ENCODE data around the gene HBE1.
"Not testable (repeated sequence)": the region's sequence is repeated elsewhere in the genome, so short reads cannot be mapped to it uniquely, and the experiment has no call there.

HBE1 gene

DNA sequence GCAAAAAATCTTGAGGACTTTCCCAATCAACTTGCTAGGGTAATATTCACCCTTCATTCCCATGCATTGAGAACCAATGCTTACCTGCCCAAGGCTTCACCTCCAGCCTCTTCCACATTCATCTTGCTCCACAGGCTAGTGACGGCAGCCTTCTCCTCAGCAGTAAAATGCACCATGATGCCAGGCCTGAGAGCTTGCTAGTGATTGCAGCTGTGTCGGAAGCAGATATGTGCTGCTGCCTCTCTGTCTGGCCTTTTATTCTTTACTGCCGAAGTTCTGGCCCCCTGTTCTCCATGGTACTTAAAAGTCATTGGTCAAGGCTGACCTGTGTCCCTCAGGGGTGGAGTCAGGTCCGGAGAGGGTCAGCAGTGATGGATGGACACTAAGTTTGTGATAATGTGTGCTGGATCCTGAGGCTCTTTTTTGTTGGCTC, at the start of gene HBE1:
TSS of gene HBE1 (minus strand) at position 231 of the 433 bp plus-strand sequence. CDS start at position 176, 55 bp downstream.
- no peak for DNase-seq

DNA sequence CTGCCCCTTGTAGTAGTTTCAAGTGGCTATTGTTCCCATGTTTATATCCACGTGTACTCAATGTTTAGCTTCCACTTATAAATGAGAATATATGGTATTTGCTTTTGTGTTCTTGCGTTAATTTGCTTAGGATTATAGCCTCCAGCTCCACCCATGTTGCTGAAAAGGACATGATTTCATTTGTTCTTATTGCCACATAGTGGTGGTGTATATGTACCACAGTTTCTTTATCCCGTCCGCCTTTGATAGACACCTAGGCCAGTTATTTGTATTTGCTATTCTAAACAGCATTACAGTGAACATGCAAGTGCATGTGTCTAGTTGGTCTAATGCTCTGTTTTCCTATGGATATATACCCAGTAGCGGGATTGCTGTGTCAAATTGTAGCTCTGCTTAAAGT, 47.5 kb upstream of the HBE1 start:
- no peak for DNase-seq

DNA sequence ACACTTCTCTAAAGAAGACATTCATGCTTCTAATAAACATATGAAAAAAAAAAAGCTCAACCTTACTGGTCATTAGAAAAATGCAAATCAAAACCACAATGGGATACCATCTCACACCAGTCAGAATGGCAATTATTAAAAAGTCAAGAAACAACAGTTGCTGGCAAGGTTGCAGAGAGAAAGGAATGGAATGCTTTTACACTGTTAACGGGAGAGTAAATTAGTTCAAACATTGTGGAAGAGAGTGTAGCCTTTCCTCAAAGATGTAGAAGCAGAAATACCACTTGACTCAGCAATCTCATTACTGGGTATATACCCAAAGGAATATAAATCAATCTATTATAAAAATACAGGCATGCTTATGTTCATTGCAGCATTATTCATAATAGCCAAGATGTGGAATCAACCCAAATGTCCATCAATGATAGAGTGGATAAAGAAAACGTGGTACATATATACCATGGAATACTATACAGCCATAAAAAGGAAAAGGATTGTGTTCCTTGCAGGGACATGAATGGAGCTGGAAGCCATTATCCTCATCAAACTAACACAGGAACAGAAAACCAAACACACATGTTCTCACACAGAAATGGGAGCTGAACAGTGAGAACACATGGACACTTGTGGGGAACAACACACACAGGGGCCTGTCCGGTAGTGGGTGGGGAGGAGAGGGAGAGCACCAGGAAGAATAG, 43.7 kb upstream of the HBE1 start:
- not testable (repeated sequence) for DNase-seq

DNA sequence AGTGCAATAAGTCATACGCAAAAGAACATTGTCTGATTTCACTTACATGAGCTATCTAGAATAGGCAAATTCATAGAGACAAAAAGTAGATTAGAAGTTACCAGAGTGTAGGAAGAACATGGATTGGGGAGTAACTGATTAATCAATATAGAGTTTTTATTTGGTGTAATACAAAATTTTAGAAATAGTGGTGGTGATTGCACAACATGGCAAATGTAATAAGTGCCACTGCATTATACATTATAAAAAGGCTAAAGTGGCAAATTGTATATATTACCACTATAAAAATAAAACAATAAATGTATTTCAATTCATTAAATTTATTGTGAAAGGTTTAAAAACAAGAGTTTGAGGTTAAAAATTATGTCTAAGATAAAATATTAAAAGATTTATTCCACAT, 40.7 kb upstream of the HBE1 start:
- no peak for DNase-seq

DNA sequence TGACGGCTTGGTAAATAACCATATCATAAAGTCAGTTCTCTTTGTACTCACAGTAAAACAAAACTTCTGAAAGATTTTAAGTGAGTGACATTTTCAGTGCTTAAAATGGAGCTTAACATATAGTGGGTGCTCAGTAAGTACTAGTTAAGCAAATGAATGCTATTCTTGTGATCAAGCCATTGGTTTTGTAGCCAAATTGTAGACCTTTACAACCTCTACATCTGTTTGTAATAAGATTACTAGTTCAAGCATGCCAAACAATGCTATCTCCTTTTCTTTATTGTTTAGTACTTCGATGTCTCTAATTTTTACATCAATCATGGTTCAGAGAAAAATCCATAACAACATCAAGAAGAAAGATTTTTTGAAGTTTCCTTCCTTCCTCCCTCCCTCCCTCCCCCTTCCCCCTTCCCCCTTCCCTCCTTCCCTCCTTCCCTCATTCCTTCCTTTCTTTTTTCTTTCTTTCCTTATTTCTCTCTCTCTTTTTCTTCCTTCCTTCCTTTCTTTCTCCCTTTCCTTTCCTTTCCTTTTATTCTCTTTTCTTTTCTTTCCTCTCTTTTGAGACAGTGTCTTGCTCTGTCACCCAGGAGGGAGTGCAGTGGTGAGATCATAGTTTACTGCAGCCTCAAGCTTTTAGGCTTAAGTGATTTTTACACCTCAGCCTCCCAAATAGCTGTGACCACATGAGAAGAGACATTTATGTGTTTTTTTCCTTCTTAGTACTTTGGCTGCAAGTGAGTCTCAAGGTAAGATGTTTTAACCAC, 37.7 kb upstream of the HBE1 start:
- DNase-seq = no peak

DNA sequence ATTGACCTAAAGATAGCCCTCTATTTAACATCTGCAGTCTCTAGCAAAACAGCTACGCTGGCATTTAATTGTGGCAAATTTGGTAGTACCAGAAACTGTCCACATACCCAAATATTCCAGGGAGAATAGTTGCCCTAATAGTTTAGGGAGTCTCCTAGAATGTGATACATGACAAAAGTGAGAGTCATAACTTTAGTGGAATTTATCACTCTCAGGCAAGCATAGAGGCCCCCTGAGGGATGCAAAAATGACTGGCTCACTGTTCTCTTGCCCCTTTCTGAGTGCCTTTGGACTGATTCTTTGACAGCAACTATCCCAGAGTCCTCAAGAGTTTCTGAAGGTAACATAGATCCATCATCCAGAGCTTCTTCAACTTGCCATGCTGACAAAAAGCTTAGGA, 34.3 kb upstream of the HBE1 start:
- DNase-seq = no peak

DNA sequence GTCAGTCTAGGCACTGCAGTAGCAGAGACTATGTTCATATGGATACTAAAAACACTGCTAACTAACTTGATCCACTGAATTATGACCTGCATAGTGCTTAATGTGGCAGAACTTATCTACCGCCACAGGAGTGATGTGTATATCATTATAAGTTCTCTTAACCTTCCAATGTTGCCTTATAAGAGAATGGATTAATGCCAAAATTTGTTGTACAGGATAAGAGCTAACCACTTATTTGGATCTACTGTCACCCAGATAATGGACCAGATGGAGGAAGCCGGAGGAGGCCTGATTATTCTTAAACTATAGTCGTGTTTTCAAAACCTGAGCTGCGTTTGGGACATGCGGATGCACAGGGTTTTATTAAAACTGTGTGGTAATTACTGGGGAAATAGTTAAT, 33.9 kb upstream of the HBE1 start:
- no peak for DNase-seq

DNA sequence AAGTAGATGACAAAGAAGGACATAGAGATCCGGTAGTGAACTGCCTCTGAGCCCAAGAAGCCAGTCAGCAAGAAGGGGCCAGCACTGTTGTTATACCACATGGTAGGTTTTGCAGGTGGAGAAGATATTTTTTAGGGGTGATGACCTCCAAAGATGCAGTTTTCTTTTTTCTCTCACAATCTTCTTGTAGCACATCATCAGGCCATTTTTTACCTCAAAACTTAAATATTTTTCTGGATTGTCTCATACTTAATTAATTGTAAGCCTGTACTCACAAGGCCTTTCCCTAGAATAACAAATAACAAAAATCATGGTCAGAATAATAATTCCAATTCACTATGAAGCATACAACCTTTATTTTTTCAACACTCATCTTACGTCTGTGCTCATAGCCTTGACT, 32.1 kb upstream of the HBE1 start, which contains the start of gene OR51B4:
TSS of gene OR51B4 (minus strand) at position 101 of the 400 bp plus-strand sequence. CDS start at position 101, 0 bp downstream.
- no peak for DNase-seq

DNA sequence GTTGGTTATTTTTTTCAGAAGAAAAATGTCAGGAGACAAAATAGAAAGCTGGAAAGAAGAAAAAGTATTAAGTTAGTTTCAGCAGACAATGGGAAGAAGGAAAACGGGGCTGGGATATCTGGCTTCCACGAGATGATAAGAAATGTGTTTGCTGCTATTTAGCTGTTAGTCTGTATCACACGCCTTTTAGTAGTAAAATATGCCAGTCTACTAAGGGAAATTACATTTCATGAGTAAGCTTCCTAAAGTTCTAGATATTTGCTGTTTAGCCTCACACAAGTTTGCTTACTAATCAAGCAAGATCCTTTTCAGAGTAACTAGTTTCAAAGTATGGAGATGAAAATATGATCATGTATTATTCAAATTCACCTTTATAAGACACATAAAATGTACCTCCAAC, 30.5 kb upstream of the HBE1 start:
- DNase-seq = no peak

DNA sequence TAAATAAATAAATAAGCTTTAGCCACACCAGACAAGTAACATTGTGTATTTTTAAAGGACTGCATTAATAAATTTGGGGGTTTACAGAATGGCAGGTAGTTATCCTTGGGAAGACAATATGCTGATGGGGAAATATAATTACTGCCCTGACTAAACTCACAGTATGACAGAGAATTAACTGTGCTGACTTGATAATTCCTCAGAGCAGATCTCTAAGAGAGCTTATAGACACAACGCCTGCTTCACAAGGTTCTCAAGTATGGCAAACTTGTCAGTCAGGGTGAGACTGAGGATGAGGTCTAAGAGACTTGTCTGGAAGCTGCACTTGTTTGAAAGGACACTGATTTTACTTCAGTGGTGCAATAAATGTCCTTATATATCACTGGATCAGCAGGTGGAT, 28.7 kb upstream of the HBE1 start:
- DNase-seq = no peak

DNA sequence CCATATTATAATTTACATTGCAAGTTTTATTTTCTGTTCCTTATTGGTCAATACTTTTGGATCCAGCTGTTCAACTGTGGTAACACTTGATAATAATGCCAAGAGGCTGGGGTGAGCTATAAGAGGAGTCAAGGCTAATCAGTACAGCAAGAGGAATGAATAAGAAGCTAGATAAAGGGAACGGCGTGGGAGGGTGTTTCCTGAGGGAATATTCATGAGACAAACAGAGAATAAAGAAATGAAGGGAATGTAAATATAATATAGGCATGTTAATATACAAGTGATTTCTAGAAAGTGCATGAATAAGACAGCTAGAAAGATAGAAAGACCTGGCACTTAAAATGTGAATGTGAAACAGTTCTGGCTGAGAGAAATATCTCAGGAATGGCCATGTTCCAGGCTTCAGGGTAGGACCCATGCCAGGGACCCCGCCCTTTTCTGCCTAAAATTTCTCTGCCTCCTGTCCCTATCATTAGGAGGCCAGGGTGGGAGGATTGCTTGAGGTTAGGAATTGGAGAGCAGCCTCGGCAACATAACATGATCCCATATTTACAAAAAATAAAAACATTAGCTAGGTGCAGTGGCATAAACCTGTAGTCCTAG, 28.1 kb upstream of the HBE1 start:
- DNase-seq = no peak

DNA sequence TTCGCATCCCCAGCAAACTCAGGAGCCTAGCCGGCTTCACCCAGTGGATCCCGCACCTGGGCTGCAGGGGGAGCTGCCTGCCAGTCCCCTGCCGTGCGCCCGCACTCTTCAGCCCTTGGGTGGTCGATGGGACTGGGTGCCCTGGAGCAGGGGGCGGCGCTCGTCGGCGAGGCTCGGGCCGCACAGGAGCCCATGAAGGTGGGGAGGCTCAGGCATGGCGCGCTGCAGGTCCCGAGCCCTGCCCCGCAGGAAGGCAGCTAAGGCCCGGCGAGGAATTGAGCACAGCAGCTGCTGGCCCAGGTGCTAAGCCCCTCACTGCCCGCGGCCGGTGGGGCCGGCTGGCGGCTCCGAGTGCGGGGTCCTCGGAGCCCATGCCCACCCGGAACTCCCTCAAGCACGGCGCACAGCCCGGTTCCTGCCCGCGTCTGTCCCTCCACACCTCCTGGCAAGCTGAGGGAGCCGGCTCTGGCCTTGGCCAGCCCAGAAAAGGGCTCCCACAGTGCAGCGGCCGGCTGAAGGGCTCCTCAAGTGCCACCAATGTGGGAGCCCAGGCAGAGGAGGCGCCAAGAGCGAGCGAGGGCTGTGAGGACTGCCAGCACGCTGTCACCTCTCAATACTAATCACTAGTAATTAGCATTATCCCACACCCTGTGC, 24.7 kb upstream of the HBE1 start:
- DNase-seq = not testable (repeated sequence)

DNA sequence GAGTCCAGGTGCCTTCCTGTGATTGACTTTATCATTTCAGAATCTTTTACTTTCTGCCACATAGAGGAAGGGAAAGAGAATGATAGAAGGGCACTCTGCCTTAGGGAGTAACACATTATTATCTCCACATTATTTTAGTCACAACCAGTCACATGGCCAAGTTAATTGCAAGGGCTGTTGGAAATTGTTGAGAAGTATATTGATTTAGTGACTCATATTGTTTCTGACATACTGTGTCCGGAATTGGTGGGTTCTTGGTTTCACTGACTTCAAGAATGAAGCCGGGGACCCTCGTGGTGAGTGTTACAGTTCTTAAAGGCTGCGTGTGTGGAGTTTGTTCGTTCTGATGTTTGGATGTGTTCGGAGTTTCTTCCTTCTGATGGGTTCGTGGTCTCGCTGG, 23.3 kb upstream of the HBE1 start:
- DNase-seq = no peak

DNA sequence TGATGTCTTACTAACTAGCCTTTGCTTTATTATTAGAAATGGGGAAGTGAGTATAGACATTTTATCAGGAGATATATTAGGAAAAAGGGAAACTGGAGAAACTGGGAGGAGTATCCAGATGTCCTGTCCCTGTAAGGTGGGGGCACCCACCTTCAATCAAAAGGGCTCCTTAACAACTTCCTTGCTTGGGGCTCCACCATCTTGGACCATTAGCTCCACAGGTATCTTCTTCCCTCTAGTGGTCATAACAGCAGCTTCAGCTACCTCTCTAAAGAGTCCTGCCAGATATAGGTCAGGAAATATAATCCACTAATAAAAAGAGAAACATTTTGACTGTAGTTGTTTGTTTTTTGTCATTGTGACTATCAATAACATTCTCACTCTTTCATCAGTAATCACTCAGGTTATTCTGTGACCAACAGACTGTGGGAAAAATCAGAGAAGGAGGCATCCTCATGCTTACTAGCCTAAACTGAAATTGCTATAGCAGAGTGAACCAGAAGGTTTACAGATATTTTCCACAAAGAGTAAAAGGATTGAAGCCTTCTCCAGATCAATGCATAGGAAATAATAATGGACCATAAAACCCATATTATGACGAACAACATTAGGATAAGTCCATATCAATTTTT, 21.6 kb upstream of the HBE1 start:
- no peak for DNase-seq

DNA sequence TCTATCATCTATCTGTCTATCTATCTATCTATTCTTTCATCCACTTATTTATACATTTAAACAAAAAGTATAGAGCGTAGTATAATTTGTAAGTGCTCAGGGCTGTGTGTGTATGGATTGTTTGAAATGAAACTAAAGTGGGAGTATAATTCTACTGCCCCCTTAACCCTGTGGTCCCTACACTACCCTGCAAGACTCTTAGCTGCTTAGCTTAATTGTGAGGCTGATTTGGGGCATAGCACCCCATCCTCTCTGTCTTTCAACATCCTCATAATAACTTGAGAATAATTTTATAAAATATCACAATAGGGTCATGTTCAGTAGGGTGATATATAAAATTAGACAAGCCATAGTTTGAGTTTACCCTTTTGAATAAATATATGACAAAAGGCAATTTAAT, 20.4 kb upstream of the HBE1 start:
- DNase-seq = no peak

DNA sequence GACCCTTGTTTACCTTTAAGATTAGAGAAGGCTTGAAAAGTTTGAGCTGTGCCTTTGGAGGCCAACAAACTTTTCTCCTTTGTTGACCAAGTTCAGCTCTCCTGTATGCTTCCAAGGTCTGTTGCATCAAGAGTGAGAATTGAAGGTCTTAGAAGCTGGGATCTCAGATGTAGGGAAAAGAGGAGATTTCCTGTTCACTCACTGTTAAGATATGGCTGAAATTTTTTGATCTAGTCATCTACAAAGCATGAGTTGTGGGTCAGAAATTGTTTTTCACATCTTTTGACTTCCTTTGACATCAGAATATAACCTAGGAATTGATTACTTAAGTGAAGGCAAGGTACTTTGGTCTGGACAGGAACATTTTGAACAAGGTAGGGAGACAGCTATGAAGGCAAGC, 20.0 kb upstream of the HBE1 start:
- DNase-seq = no peak

DNA sequence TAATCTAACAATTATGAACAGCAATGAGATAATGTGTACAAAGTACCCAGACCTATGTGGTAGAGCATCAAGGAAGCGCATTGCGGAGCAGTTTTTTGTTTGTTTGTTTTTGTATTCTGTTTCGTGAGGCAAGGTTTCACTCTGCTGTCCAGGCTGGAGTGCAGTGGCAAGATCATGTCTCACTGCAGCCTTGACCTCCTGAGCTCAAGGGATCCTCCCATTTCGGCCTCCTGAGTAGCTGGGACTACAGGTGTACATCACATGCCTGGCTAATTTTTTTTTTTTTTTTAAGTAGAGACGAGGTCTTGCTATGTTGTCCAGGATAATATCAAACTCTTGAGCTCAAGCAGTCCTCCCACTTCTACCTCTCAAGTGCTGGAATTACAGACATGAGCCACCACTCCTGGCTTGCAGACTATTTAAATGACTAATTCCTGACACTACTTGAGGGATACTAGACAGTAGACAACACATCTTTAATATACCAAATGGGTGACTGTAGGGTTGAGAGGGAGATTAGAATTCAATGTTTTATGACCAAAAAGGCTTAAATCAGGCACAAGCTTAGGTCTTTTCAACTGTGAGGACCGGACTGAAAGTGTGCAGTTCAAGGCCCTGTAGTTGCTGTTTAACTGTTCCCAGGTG, 19.3 kb upstream of the HBE1 start:
- no peak for DNase-seq

DNA sequence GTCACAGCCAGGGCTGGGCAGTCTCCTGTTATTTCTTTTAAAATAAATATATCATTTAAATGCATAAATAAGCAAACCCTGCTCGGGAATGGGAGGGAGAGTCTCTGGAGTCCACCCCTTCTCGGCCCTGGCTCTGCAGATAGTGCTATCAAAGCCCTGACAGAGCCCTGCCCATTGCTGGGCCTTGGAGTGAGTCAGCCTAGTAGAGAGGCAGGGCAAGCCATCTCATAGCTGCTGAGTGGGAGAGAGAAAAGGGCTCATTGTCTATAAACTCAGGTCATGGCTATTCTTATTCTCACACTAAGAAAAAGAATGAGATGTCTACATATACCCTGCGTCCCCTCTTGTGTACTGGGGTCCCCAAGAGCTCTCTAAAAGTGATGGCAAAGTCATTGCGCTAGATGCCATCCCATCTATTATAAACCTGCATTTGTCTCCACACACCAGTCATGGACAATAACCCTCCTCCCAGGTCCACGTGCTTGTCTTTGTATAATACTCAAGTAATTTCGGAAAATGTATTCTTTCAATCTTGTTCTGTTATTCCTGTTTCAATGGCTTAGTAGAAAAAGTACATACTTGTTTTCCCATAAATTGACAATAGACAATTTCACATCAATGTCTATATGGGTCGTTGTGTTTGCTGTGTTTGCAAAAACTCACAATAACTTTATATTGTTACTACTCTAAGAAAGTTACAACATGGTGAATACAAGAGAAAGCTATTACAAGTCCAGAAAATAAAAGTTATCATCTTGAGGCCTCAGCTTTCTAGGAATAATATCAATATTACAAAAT, 18.6 kb upstream of the HBE1 start:
- DNase-seq = no peak

DNA sequence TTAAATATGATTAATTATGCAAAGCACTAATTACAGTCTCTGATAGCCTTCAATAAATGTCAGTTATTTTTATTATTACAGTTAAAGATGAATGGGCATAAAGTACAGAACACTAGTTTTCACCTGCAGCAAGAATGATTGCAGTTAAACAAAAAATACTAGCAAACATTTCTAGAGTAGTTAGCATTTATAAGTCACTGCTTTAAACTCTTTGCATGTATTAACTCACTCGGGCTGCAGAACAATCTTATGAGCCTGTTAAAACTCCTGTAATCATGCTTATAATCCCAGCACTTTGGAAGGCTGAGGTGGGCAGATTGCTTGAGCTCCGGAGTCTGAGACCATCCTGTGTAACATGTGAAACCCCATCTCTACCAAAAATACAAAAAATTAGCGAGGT, 17.2 kb upstream of the HBE1 start:
- DNase-seq = no peak

DNA sequence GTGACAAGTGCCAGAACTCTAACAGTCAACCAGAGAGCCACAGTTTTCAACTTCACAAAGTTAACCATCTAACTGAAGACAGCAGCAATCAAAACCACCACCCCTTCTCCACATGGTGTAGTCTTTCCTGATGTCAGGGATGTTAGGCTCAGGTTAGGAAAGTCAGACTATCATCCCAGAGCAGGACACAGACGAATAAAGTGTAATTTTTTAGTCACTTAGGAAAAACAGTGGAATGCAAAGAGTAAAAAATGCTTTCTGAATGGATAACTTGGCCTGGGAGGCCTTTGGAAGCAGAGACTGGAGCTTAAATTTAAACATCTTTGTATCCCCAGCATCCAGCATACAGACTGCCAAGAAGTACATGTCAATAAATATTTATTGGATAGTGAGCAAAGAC, 16.6 kb upstream of the HBE1 start:
- no peak for DNase-seq

DNA sequence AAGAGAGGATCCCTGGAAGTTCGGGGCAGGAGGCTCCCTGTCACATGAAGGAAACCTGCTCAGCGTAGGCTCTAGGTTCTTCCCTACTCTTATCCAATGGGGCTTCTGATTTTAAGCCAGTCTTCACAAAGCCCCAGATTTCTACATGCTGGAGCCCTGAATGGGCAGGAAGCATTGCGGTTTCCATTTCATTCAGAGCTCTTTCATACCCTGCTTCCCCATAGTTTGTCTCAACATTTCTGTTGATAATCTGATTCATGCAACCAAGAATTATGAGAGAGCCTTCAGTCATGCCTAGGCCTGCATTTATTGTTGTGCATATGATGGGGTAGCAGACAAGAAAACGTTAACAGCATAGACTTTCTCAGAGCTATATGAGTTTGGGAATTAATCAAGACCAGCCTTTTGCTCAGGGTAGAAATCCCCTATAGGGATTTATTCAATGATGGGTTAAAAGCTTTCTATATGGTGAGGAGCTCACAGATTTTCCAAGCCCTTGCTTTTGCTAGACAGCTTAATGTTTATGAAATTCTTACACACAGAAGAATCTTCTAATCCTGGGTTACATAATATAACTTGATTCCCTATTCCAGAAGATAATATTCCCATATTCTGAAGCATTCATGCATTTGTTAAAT, 16.1 kb upstream of the HBE1 start:
- DNase-seq = no peak

Measured in activated CD4-positive, alpha-beta T cell treated with anti-CD3 and anti-CD28 coated beads for 1 hour (primary cell).